Karpas-422 (cell line): ENCODE results near the gene TADA3. TPM values are rescaled to one million over a fixed set of nuclear protein-coding genes. Genes with fewer than 3 reads are reported as not detected.

Experiments
- DNase-seq: peaks from one replicate; pipeline ENCODE4 v3.0.0-alpha.2; 2015
- H2AFZ ChIP-seq: fragments of 200-600 bp; sonication (generic); 2 replicates; pipeline ENCODE4 v1.6.1; 2014; ENCODE audit warnings: antibody characterized with exemption, low read length, mixed read lengths
- H3K27ac ChIP-seq: fragments of 200-600 bp; sonication (generic); 2 replicates; pipeline ENCODE4 v1.5.1; 2014; ENCODE audit warnings: mild to moderate bottlenecking, low read length, moderate library complexity
- H3K27me3 ChIP-seq: fragments of 200-600 bp; sonication (generic); 2 replicates; pipeline ENCODE4 v1.6.1; 2014; ENCODE audit warnings: low read length, mixed read lengths
- H3K36me3 ChIP-seq: fragments of 200-600 bp; sonication (generic); 2 replicates; pipeline ENCODE4 v1.6.1; 2014; ENCODE audit warnings: low read length, mixed read lengths; ENCODE audit not compliant: insufficient read depth
- H3K4me1 ChIP-seq: fragments of 200-600 bp; sonication (generic); 2 replicates; pipeline ENCODE4 v1.6.1; 2014; ENCODE audit warnings: mild to moderate bottlenecking, low read length, mixed read lengths
- H3K4me2 ChIP-seq: fragments of 200-600 bp; sonication (generic); 2 replicates; pipeline ENCODE4 v1.6.1; 2014; ENCODE audit warnings: low read length, low read depth, mild to moderate bottlenecking; ENCODE audit not compliant: poor library complexity, severe bottlenecking
- H3K4me3 ChIP-seq: fragments of 200-600 bp; sonication (generic); 2 replicates; pipeline ENCODE4 v1.5.1; 2014; ENCODE audit warnings: mild to moderate bottlenecking, antibody characterized with exemption, low read length, mixed read lengths
- H3K79me2 ChIP-seq: fragments of 200-600 bp; sonication (generic); 2 replicates; pipeline ENCODE4 v1.6.1; 2014; ENCODE audit warnings: mild to moderate bottlenecking, low read length, mixed read lengths
- H3K9ac ChIP-seq: fragments of 200-600 bp; sonication (generic); 2 replicates; pipeline ENCODE4 v1.6.0; 2014; ENCODE audit warnings: low read length
- H3K9me2 ChIP-seq: fragments of 200-600 bp; sonication (generic), shearing (Covaris generic); replicated peaks from 2 replicates; pipeline ENCODE4 v1.6.0; 2014; ENCODE audit warnings: mild to moderate bottlenecking, low read length, moderate library complexity; ENCODE audit not compliant: insufficient read depth
- H3K9me3 ChIP-seq: fragments of 300-700, 200-600 bp; sonication (generic); 2 replicates; pipeline ENCODE4 v1.6.1; 2014; ENCODE audit warnings: low read length, mixed read lengths
- H4K20me1 ChIP-seq: fragments of 200-600 bp; sonication (generic); 2 replicates; pipeline ENCODE4 v1.6.1; 2014; ENCODE audit warnings: mild to moderate bottlenecking, antibody characterized with exemption, low read length, low read depth; ENCODE audit not compliant: insufficient read depth
- total RNA-seq: library from RNA; depleted of rRNA; stranded (reverse); fragments of >200 nt; shearing (Covaris generic); gene quantifications from 2 replicates; pipeline ENCODE4 v1.2.3, GENCODE V29; 2014; ENCODE audit warnings: low replicate concordance

TADA3 gene
- total RNA-seq, 1 experiment from 2014 or later: 80.2 TPM

- no peak overlapping the region for H3K27ac ChIP-seq
- no peaks in the 10 kb centered on the region for H3K27me3 ChIP-seq
- H2AFZ ChIP-seq: no peak overlapping the region
- no peak for DNase-seq
- H4K20me1 ChIP-seq: no peaks in the 10 kb centered on the region
- H3K9me2 ChIP-seq: no peaks in the 10 kb centered on the region
- peaks cover 11% of the 10 kb centered on the region for H3K36me3 ChIP-seq
- no peaks in the 10 kb centered on the region for H3K9me3 ChIP-seq
- H3K9ac ChIP-seq: no peak overlapping the region
- H3K79me2 ChIP-seq: no peaks in the 10 kb centered on the region
- no peaks in the 10 kb centered on the region for H3K4me1 ChIP-seq
- H3K4me2 ChIP-seq: no peak overlapping the region
- no peak overlapping the region for H3K4me3 ChIP-seq
Measured at GRCh38 chr3:9828801-9829755, 36.8 kb upstream of the TADA3 start.

- H3K27ac ChIP-seq: no peak overlapping the region
- no peaks in the 10 kb centered on the region for H3K27me3 ChIP-seq
- H3K9ac ChIP-seq: no peak overlapping the region
- no peaks in the 10 kb centered on the region for H3K9me2 ChIP-seq
- H3K79me2 ChIP-seq: no peaks in the 10 kb centered on the region
- no peak overlapping the region for H3K4me2 ChIP-seq
- H2AFZ ChIP-seq: no peak overlapping the region
- peak; percentile 81 for DNase-seq
- H4K20me1 ChIP-seq: no peaks in the 10 kb centered on the region
- peaks cover 5% of the 10 kb centered on the region for H3K36me3 ChIP-seq
- no peaks in the 10 kb centered on the region for H3K9me3 ChIP-seq
- no peaks in the 10 kb centered on the region for H3K4me1 ChIP-seq
- no peak overlapping the region for H3K4me3 ChIP-seq
Measured at GRCh38 chr3:9826815-9827573, 34.7 kb upstream of the TADA3 start.

GRCh38 chr3:9825451-9826040, 33.3 kb upstream of the TADA3 start:
- Histone ChIP-seq H3K4me1 (no peaks in the 10 kb centered on the region), H3K9ac (no peak overlapping the region), H3K27me3 (no peaks in the 10 kb centered on the region), H3K9me2 (no peaks in the 10 kb centered on the region), H3K79me2 (no peaks in the 10 kb centered on the region), H3K4me3 (no peak overlapping the region), H3K9me3 (no peaks in the 10 kb centered on the region), H2AFZ (no peak overlapping the region), H4K20me1 (no peaks in the 10 kb centered on the region), H3K36me3 (peaks cover 5% of the 10 kb centered on the region), H3K4me2 (no peak overlapping the region), H3K27ac (no peak overlapping the region)
- no peak for DNase-seq

GRCh38 chr3:9820946-9821345, 28.7 kb upstream of the TADA3 start:
- Histone ChIP-seq H3K27ac (no peak overlapping the region), H4K20me1 (no peaks in the 10 kb centered on the region), H3K4me2 (no peak overlapping the region), H3K9ac (no peak overlapping the region), H3K9me2 (no peaks in the 10 kb centered on the region), H3K36me3 (peaks cover 3% of the 10 kb centered on the region; the same call in 1 of the 2 replicates), H3K27me3 (no peaks in the 10 kb centered on the region), H3K79me2 (no peaks in the 10 kb centered on the region), H3K9me3 (no peaks in the 10 kb centered on the region), H3K4me1 (no peaks in the 10 kb centered on the region), H2AFZ (no peak overlapping the region), H3K4me3 (no peak overlapping the region)
- DNase-seq: no peak

GRCh38 chr3:9820543-9820942, 28.3 kb upstream of the TADA3 start:
- no peak overlapping the region for H3K27ac ChIP-seq
- no peak for DNase-seq

GRCh38 chr3:9818666-9819335, 26.5 kb upstream of the TADA3 start:
- DNase-seq: no peak
- H3K27me3 ChIP-seq: no peaks in the 10 kb centered on the region
- H3K4me3 ChIP-seq: no peak overlapping the region
- H3K9ac ChIP-seq: no peak overlapping the region
- no peak overlapping the region for H3K27ac ChIP-seq
- H3K79me2 ChIP-seq: no peaks in the 10 kb centered on the region
- H2AFZ ChIP-seq: no peak overlapping the region
- H3K4me1 ChIP-seq: no peaks in the 10 kb centered on the region
- no peaks in the 10 kb centered on the region for H4K20me1 ChIP-seq
- H3K36me3 ChIP-seq: no peaks in the 10 kb centered on the region
- H3K9me3 ChIP-seq: no peaks in the 10 kb centered on the region
- no peak overlapping the region for H3K4me2 ChIP-seq
- H3K9me2 ChIP-seq: no peaks in the 10 kb centered on the region

More at GRCh38 chr3:9820543-9820942, 28.3 kb upstream of the TADA3 start:
- H3K79me2 ChIP-seq: no peaks in the 10 kb centered on the region
- no peaks in the 10 kb centered on the region for H3K4me1 ChIP-seq
- no peak overlapping the region for H3K9ac ChIP-seq
- H2AFZ ChIP-seq: no peak overlapping the region
- no peaks in the 10 kb centered on the region for H3K36me3 ChIP-seq
- H3K27me3 ChIP-seq: no peaks in the 10 kb centered on the region
- no peak overlapping the region for H3K4me2 ChIP-seq
- no peak overlapping the region for H3K4me3 ChIP-seq
- no peaks in the 10 kb centered on the region for H3K9me3 ChIP-seq
- no peaks in the 10 kb centered on the region for H4K20me1 ChIP-seq
- H3K9me2 ChIP-seq: no peaks in the 10 kb centered on the region

- Histone ChIP-seq H3K4me1 (no peaks in the 10 kb centered on the region), H4K20me1 (no peaks in the 10 kb centered on the region), H3K9me2 (no peaks in the 10 kb centered on the region), H3K9me3 (no peaks in the 10 kb centered on the region), H3K9ac (no peak overlapping the region), H3K4me2 (no peak overlapping the region), H3K79me2 (no peaks in the 10 kb centered on the region), H3K4me3 (no peak overlapping the region), H3K36me3 (peaks cover 7% of the 10 kb centered on the region; the same call in 1 of the 2 replicates), H2AFZ (no peak overlapping the region), H3K27me3 (no peaks in the 10 kb centered on the region), H3K27ac (no peak overlapping the region)
- DNase-seq: no peak
Measured at GRCh38 chr3:9817436-9817835, 25.2 kb upstream of the TADA3 start.
